Measurements from ENCODE around the gene LDLRAD4.

DNA sequence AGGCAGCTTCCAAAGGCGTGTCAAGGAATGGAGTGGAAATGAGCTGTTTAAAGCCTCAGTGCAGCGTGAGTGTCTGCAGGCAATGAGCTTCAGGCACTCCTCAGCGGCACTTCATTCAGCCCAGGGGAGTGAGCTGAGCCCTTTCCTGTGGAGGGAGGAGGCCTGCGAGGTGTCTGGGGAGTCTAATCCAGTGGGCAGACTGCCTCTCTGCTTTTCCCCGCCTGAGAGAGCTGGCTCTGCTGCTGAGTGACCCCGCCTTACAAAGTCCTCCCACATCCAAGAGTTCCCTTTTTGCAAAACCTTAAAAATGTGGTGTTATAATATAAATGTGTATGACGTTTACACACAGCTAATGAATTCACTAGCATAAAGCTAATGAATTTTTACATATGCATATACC lies 7.0 kb upstream of the LDLRAD4 start:
- TF ChIP-seq POLR2A (IDR thresholded peaks at IDR 0.05), result no peak
- TF ChIP-seq, protein P1, sequence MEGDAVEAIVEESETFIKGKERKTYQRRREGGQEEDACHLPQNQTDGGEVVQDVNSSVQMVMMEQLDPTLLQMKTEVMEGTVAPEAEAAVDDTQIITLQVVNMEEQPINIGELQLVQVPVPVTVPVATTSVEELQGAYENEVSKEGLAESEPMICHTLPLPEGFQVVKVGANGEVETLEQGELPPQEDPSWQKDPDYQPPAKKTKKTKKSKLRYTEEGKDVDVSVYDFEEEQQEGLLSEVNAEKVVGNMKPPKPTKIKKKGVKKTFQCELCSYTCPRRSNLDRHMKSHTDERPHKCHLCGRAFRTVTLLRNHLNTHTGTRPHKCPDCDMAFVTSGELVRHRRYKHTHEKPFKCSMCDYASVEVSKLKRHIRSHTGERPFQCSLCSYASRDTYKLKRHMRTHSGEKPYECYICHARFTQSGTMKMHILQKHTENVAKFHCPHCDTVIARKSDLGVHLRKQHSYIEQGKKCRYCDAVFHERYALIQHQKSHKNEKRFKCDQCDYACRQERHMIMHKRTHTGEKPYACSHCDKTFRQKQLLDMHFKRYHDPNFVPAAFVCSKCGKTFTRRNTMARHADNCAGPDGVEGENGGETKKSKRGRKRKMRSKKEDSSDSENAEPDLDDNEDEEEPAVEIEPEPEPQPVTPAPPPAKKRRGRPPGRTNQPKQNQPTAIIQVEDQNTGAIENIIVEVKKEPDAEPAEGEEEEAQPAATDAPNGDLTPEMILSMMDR (IDR thresholded peaks at IDR 0.05), result no peak

Measured in lower leg skin (tissue), 3 donors.